GM12878 (cell line): ENCODE data around the gene DHCR24.

ENCODE experiments used
- ATF3 ChIP-seq: IDR thresholded peaks from 2 replicates; pipeline ENCODE4 v1.6.1; 2011; ENCODE audit warnings: low read depth, mild to moderate bottlenecking, low read length, moderate library complexity, borderline replicate concordance; ENCODE audit errors: extremely low read depth
- CBX3 ChIP-seq: fragments of 200-600 bp; sonication (generic); IDR thresholded peaks from 2 replicates; pipeline ENCODE4 v1.6.1; 2016; ENCODE audit warnings: low read depth, borderline replicate concordance
- CHD2 ChIP-seq: IDR thresholded peaks from 2 replicates; pipeline ENCODE4 v1.6.1; 2011; ENCODE audit warnings: low read depth, low read length, improper control_type of control experiment, borderline replicate concordance
- CTCF ChIP-seq, 3 experiments: IDR thresholded peaks in 2 of 3; conservative IDR thresholded peaks in 1 of 3; 2 replicates each; pipeline ENCODE4 v1.5.1; 2011; ENCODE audit warnings: low read depth in 3 of 3, low read length in 3 of 3, mild to moderate bottlenecking in 3 of 3, control low read depth in 2 of 3, moderate library complexity in 2 of 3, inconsistent platforms in 1 of 3, mixed read lengths in 1 of 3; ENCODE audit not compliant: control insufficient read depth in 2 of 3, insufficient read depth in 1 of 3; ENCODE audit errors: extremely low read depth in 1 of 3
- FOS ChIP-seq: IDR thresholded peaks from 3 replicates; pipeline ENCODE4 v1.6.1; 2011; ENCODE audit warnings: borderline replicate concordance; ENCODE audit not compliant: insufficient read length; ENCODE audit errors: extremely low read depth
- FOXM1 ChIP-seq: IDR thresholded peaks from 2 replicates; pipeline ENCODE4 v1.6.1; 2012; ENCODE audit warnings: low read depth, mild to moderate bottlenecking, inconsistent platforms, low read length, moderate library complexity
- NFYB ChIP-seq: IDR thresholded peaks from 2 replicates; pipeline ENCODE4 v1.6.1; 2011; ENCODE audit warnings: low read depth, mild to moderate bottlenecking, low read length, improper control_type of control experiment, moderate library complexity; ENCODE audit not compliant: insufficient read depth
- POLR2A ChIP-seq: IDR thresholded peaks from 2 replicates; pipeline ENCODE4 v1.6.1; 2011; ENCODE audit warnings: low read depth, mild to moderate bottlenecking, low read length
- RCOR1 ChIP-seq: conservative IDR thresholded peaks from 2 replicates; pipeline ENCODE4 v1.6.1; 2012; ENCODE audit warnings: low read depth, low read length, improper control_type of control experiment
- SIN3A ChIP-seq: IDR thresholded peaks from 2 replicates; pipeline ENCODE4 v1.6.1; 2012; ENCODE audit warnings: low read depth, low read length, improper control_type of control experiment
- SREBF1 ChIP-seq: IDR thresholded peaks from 2 replicates; pipeline ENCODE4 v1.6.1; 2012; ENCODE audit warnings: mild to moderate bottlenecking, low read length
- YY1 ChIP-seq: IDR thresholded peaks from 2 replicates; pipeline ENCODE4 v1.6.1; 2011; ENCODE audit warnings: low read depth, mild to moderate bottlenecking, low read length

DNA sequence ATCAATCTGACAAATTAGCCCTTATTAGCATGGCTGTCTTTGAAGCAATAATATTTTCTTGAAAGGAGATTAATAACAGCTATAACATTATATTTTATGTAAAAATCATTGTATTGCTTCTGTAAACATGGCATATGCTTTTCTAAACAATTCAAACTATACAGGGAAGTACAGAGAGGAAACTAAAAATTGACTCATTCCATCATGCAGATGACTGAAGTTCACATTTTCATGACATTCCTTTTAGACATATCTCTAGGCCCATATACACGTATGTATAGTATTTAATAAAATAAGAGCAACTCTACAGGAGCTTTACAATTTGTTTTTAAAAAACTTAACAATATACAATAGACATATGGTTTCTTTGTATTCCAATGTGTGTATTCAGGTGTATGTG lies 5.6 kb upstream of the DHCR24 start:
- TF ChIP-seq CHD2 (no peak), POLR2A (no peak), SREBF1 (no peak), SIN3A (no peak), FOXM1 (no peak), CTCF (IDR thresholded peaks at IDR 0.05 in 2 of 3, conservative IDR thresholded peaks at IDR 0.05 in 1 of 3; ENCODE audit: control insufficient read depth in 2 of 3, extremely low read depth in 1 of 3, insufficient read depth in 1 of 3, low read depth in 3 of 3, low read length in 3 of 3) (no peak), ATF3 (no peak), YY1 (no peak), RCOR1 (no peak), FOS (no peak), CBX3 (no peak), NFYB (no peak)
